Femur (tissue), 1 donor: ENCODE data around the gene CD160.
"Not testable (repeated sequence)": the region's sequence is repeated elsewhere in the genome, so short reads cannot be mapped to it uniquely, and the experiment has no call there.

ENCODE experiments used
- DNase-seq: peaks from one replicate; pipeline ENCODE4 v3.0.0-alpha.2; 2017

Gene CD160

GRCh38 chr1:145719230-145720079 is at the start of gene CD160:
Gene CD160 (plus strand): TSS chr1:145719499. CDS start chr1:145728328, 8,829 bp downstream.
- DNase-seq: no peak

GRCh38 chr1:145670995-145671745 is 48.1 kb upstream of the CD160 start:
- DNase-seq: not testable (repeated sequence)

- not testable (repeated sequence) for DNase-seq
Observed at GRCh38 chr1:145673217-145673616, 46.1 kb upstream of the CD160 start.

- DNase-seq: not testable (repeated sequence)
Observed at GRCh38 chr1:145684858-145685257, 34.4 kb upstream of the CD160 start.

- DNase-seq: not testable (repeated sequence)
Observed at GRCh38 chr1:145686078-145686477, 33.2 kb upstream of the CD160 start.

- no peak for DNase-seq
Observed at GRCh38 chr1:145688328-145688727, 31.0 kb upstream of the CD160 start.

GRCh38 chr1:145688924-145689323 is 30.4 kb upstream of the CD160 start:
- DNase-seq: no peak

GRCh38 chr1:145689922-145690321 is 29.4 kb upstream of the CD160 start:
- no peak for DNase-seq

- DNase-seq: no peak
Observed at GRCh38 chr1:145690587-145691558, 28.4 kb upstream of the CD160 start.

- no peak for DNase-seq
Observed at GRCh38 chr1:145692785-145693443, 26.4 kb upstream of the CD160 start.

- no peak for DNase-seq
Observed at GRCh38 chr1:145695821-145696629, 23.3 kb upstream of the CD160 start.

- DNase-seq: no peak
Observed at GRCh38 chr1:145696630-145696960, 22.7 kb upstream of the CD160 start.

- no peak for DNase-seq
Observed at GRCh38 chr1:145701306-145701862, 17.9 kb upstream of the CD160 start.

GRCh38 chr1:145702052-145702451 is 17.2 kb upstream of the CD160 start:
- DNase-seq: no peak

GRCh38 chr1:145702826-145703225 is 16.5 kb upstream of the CD160 start:
- DNase-seq: no peak

GRCh38 chr1:145705622-145706021 is 13.7 kb upstream of the CD160 start:
- no peak for DNase-seq

GRCh38 chr1:145706086-145706664 is 13.1 kb upstream of the CD160 start:
- no peak for DNase-seq

GRCh38 chr1:145707183-145707867 is 12.0 kb upstream of the CD160 start, which contains the start of gene PDZK1:
Gene PDZK1 (minus strand): TSS chr1:145707368. CDS start chr1:145688021, 19,347 bp downstream.
- peak; percentile 43 for DNase-seq

- no peak for DNase-seq
Observed at GRCh38 chr1:145708063-145708462, 11.2 kb upstream of the CD160 start.
